ENCODE data around the gene STKLD1. TPM values are rescaled to one million over a fixed set of nuclear protein-coding genes. Genes with fewer than 3 reads are reported as not detected.

STKLD1 gene
- total RNA-seq, 2 experiments from 2014 or later, result 0.59 to 1.0 TPM

- H3K4me1 ChIP-seq (ENCODE audit: insufficient read depth, low read length), result no peaks in the 10 kb centered on the region
- intact Hi-C loops (cut with DNase I, micrococcal nuclease), result no loop called here
- H3K4me3 Mint-ChIP-seq, result no peak overlapping the region
- CTCF ChIA-PET, result no interaction called here
- DNase-seq (no peak), ATAC-seq (ENCODE audit: poor library complexity) (no peak)
- no peaks in the 10 kb centered on the region for H3K9me3 Mint-ChIP-seq
- H3K36me3 Mint-ChIP-seq (ENCODE audit: low read depth), result no peaks in the 10 kb centered on the region
- H3K4me1 Mint-ChIP-seq (ENCODE audit: low read depth), result no peaks in the 10 kb centered on the region
- TF ChIP-seq, protein P1, sequence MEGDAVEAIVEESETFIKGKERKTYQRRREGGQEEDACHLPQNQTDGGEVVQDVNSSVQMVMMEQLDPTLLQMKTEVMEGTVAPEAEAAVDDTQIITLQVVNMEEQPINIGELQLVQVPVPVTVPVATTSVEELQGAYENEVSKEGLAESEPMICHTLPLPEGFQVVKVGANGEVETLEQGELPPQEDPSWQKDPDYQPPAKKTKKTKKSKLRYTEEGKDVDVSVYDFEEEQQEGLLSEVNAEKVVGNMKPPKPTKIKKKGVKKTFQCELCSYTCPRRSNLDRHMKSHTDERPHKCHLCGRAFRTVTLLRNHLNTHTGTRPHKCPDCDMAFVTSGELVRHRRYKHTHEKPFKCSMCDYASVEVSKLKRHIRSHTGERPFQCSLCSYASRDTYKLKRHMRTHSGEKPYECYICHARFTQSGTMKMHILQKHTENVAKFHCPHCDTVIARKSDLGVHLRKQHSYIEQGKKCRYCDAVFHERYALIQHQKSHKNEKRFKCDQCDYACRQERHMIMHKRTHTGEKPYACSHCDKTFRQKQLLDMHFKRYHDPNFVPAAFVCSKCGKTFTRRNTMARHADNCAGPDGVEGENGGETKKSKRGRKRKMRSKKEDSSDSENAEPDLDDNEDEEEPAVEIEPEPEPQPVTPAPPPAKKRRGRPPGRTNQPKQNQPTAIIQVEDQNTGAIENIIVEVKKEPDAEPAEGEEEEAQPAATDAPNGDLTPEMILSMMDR (IDR thresholded peaks at IDR 0.05), result no peak
- H3K36me3 ChIP-seq (ENCODE audit: insufficient read depth, low read length), result no peaks in the 10 kb centered on the region
- no peaks in the 10 kb centered on the region for H3K9me3 ChIP-seq (ENCODE audit: control insufficient read depth in 1 of 2, insufficient read depth in 1 of 2, low read length in 2 of 2)
- no peaks in the 10 kb centered on the region for H3K27me3 Mint-ChIP-seq
- POLR2A ChIA-PET, result no interaction called here
- H3K27ac Mint-ChIP-seq, result no peak overlapping the region
- no peak overlapping the region for H3K4me3 ChIP-seq (ENCODE audit: low read length)
- H3K27me3 ChIP-seq (ENCODE audit: control insufficient read depth in 1 of 2, insufficient read depth in 2 of 2, low read length in 2 of 2), result no peaks in the 10 kb centered on the region
- no peak overlapping the region for H3K27ac ChIP-seq (ENCODE audit: low read depth in 1 of 2, low read length in 2 of 2)
Observed at GRCh38 chr9:133397370-133397769, 21.2 kb downstream of the STKLD1 start.

- TF ChIP-seq, protein P1 (IDR thresholded peaks at IDR 0.05), result no peak
- no peaks in the 10 kb centered on the region for H3K27me3 Mint-ChIP-seq
- no peaks in the 10 kb centered on the region for H3K36me3 Mint-ChIP-seq (ENCODE audit: low read depth)
- no peak overlapping the region for H3K27ac Mint-ChIP-seq
- DNase-seq, result no peak
- Histone ChIP-seq H3K4me1 (ENCODE audit: insufficient read depth, low read length) (no peaks in the 10 kb centered on the region), H3K36me3 (ENCODE audit: insufficient read depth, low read length) (no peaks in the 10 kb centered on the region), H3K27me3 (ENCODE audit: control insufficient read depth in 1 of 2, insufficient read depth in 2 of 2, low read length in 2 of 2) (no peaks in the 10 kb centered on the region), H3K27ac (ENCODE audit: low read depth in 1 of 2, low read length in 2 of 2) (no peak overlapping the region), H3K4me3 (ENCODE audit: low read length) (no peak overlapping the region), H3K9me3 (ENCODE audit: control insufficient read depth in 1 of 2, insufficient read depth in 1 of 2, low read length in 2 of 2) (no peaks in the 10 kb centered on the region)
- no peak for ATAC-seq (ENCODE audit: poor library complexity)
- no peaks in the 10 kb centered on the region for H3K4me1 Mint-ChIP-seq (ENCODE audit: low read depth)
- ChIA-PET CTCF (no interaction called here), POLR2A (no interaction called here)
- no peaks in the 10 kb centered on the region for H3K9me3 Mint-ChIP-seq
- intact Hi-C loops (cut with DNase I, micrococcal nuclease), result no loop called here
- H3K4me3 Mint-ChIP-seq, result no peak overlapping the region
Observed at GRCh38 chr9:133397895-133398294, 21.7 kb downstream of the STKLD1 start.

- ATAC-seq (ENCODE audit: poor library complexity), result no peak
- H3K4me3 Mint-ChIP-seq, result no peak overlapping the region
- no peak for DNase-seq
- Histone ChIP-seq H3K4me1 (ENCODE audit: insufficient read depth, low read length) (no peaks in the 10 kb centered on the region), H3K27ac (ENCODE audit: low read depth in 1 of 2, low read length in 2 of 2) (no peak overlapping the region), H3K9me3 (ENCODE audit: control insufficient read depth in 1 of 2, insufficient read depth in 1 of 2, low read length in 2 of 2) (no peaks in the 10 kb centered on the region), H3K4me3 (ENCODE audit: low read length) (no peak overlapping the region), H3K36me3 (ENCODE audit: insufficient read depth, low read length) (peaks cover 7% of the 10 kb centered on the region), H3K27me3 (ENCODE audit: control insufficient read depth in 1 of 2, insufficient read depth in 2 of 2, low read length in 2 of 2) (no peaks in the 10 kb centered on the region)
- POLR2A ChIA-PET, result no interaction called here
- intact Hi-C loops (cut with DNase I, micrococcal nuclease), result loop anchor here in 1 of 2 experiments (10.0 kb wide), 1 partner anchor 325 kb away; no protein-coding TSS in a partner anchor
- peaks cover 11% of the 10 kb centered on the region for H3K36me3 Mint-ChIP-seq (ENCODE audit: low read depth)
- no peak overlapping the region for H3K27ac Mint-ChIP-seq
- H3K9me3 Mint-ChIP-seq, result no peaks in the 10 kb centered on the region
- CTCF ChIA-PET, result no interaction called here
- no peaks in the 10 kb centered on the region for H3K27me3 Mint-ChIP-seq
- H3K4me1 Mint-ChIP-seq (ENCODE audit: low read depth), result no peaks in the 10 kb centered on the region
- TF ChIP-seq, protein P1 (IDR thresholded peaks at IDR 0.05), result no peak
Observed at GRCh38 chr9:133400292-133400691, 24.1 kb downstream of the STKLD1 start.
